ENCODE data around the gene PRRG2.

PRRG2 gene

GRCh38 chr19:49546825-49547565, 34.1 kb upstream of the PRRG2 start (continued):
- TF ChIP-seq SALL2 (tag by site-specific recombination; IDR thresholded peaks at IDR 0.05; ENCODE audit: borderline replicate concordance) (no peak), ZNF223 (tag by site-specific recombination; IDR thresholded peaks at IDR 0.05) (no peak), ZNF660 (tag by site-specific recombination; IDR thresholded peaks at IDR 0.05) (peak; percentile 94), ZNF302 (tag by site-specific recombination; IDR thresholded peaks at IDR 0.05; ENCODE audit: low read depth) (no peak), ZNF248 (tag by site-specific recombination; IDR thresholded peaks at IDR 0.05) (no peak), ZNF561 (tag by site-specific recombination; IDR thresholded peaks at IDR 0.05; ENCODE audit: borderline replicate concordance) (0 out of 2 replicates have a peak, but pooled peaks have one; percentile 69), PATZ1 (tag by site-specific recombination; IDR thresholded peaks at IDR 0.05) (peak; percentile 46), ZNF518A (tag by site-specific recombination; conservative IDR thresholded peaks at IDR 0.05; ENCODE audit: low read depth) (no peak), ZNF621 (tag by site-specific recombination; IDR thresholded peaks at IDR 0.05) (no peak), IKZF3 (tag by site-specific recombination; IDR thresholded peaks at IDR 0.05) (peak; percentile 99), ZNF707 (tag by site-specific recombination; IDR thresholded peaks at IDR 0.05) (no peak), INSM2 (tag by site-specific recombination; IDR thresholded peaks at IDR 0.05) (peak; percentile 62), ZNF16 (tag by site-specific recombination; IDR thresholded peaks at IDR 0.05; ENCODE audit: low read depth) (no peak), MYNN (tag by site-specific recombination; IDR thresholded peaks at IDR 0.05; ENCODE audit: borderline replicate concordance) (no peak), ZNF350 (tag by site-specific recombination; IDR thresholded peaks at IDR 0.05) (no peak), ZNF404 (tag by site-specific recombination; IDR thresholded peaks at IDR 0.05) (no peak), ZNF114 (tag by site-specific recombination; IDR thresholded peaks at IDR 0.05) (no peak), ZNF398 (tag by site-specific recombination; IDR thresholded peaks at IDR 0.05) (no peak), ZNF292 (tag by site-specific recombination; IDR thresholded peaks at IDR 0.05; ENCODE audit: borderline replicate concordance, low read depth) (no peak), ZNF580 (tag by site-specific recombination; IDR thresholded peaks at IDR 0.05) (no peak), ZNF23 (tag by site-specific recombination; IDR thresholded peaks at IDR 0.05; ENCODE audit: borderline replicate concordance) (no peak), ZNF521 (tag by site-specific recombination; IDR thresholded peaks at IDR 0.05) (no peak), ZBTB8A (tag by site-specific recombination; IDR thresholded peaks at IDR 0.05) (no peak), TRIM28 (IDR thresholded peaks at IDR 0.05; ENCODE audit: borderline replicate concordance, low read length) (no peak), ZBTB6 (tag by site-specific recombination; IDR thresholded peaks at IDR 0.05) (no peak)

Measured in HEK293 (cell line).